ENCODE data around the gene C19orf47. TPM values are rescaled to one million over a fixed set of nuclear protein-coding genes. Genes with fewer than 3 reads are reported as not detected.

Gene C19orf47
- total RNA-seq, 1 experiment from 2014 or later: 33.7 TPM

DNA sequence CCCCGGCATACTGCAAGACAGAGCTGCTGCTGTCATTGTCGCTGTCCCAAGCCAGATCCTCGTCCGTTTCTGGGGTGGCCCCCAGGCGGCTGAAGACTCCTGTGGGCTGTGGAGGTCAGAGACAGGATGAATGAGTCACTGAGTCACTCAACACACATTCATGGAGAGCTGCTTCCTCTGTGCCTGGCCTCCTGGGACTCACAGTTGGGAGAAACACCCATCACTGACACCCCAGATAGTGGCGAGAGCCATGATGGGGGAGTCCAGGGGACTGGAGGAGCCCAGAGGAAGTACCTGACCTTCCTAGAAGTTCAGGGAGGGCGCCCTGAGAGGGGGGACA lies 26.0 kb downstream of the C19orf47 start:
- H3K27ac ChIP-seq: no peak overlapping the region
- peaks cover 85% of the 10 kb centered on the region for H3K36me3 ChIP-seq
- H3K4me3 ChIP-seq: no peak overlapping the region
- no peaks in the 10 kb centered on the region for H3K27me3 ChIP-seq
- DNase-seq: no peak
- H3K4me1 ChIP-seq: no peaks in the 10 kb centered on the region
- H3K9me3 ChIP-seq (replicated peaks): no peaks in the 10 kb centered on the region

- H3K9me3 ChIP-seq (replicated peaks): no peaks in the 10 kb centered on the region
- H3K4me3 ChIP-seq: no peak overlapping the region
- no peaks in the 10 kb centered on the region for H3K4me1 ChIP-seq
- no peak for DNase-seq
- H3K27me3 ChIP-seq: no peaks in the 10 kb centered on the region
- peaks cover 86% of the 10 kb centered on the region for H3K36me3 ChIP-seq
- H3K27ac ChIP-seq: no peak overlapping the region
Observed at GRCh38 chr19:40321566-40322270, 26.5 kb downstream of the C19orf47 start.

DNA sequence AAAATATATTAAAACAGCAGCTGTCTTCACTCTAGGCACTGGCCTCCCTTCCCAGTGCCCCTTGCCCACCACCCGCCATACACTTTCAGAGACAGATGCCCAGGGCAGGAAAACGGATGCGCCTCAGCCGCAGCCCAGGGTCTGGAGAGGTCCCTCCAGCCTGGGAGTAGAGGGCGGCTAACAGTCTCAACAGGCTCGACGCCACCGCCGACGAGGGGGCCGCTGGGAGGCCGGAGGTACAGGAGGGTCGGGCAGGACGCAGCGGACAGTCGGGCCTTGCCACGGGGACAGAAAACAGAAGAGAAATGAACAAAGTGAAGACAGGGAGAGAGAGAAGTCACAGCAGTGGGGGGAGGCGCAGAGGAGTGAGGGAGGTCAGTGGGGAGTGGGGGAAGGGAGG lies 27.1 kb downstream of the C19orf47 start:
- Histone ChIP-seq H3K27me3 (no peaks in the 10 kb centered on the region), H3K4me3 (no peak overlapping the region), H3K4me1 (no peaks in the 10 kb centered on the region), H3K27ac (no peak overlapping the region), H3K36me3 (peaks cover 84% of the 10 kb centered on the region), H3K9me3 (replicated peaks) (no peaks in the 10 kb centered on the region)
- no peak for DNase-seq

- Histone ChIP-seq H3K36me3 (peaks cover 78% of the 10 kb centered on the region), H3K4me1 (no peaks in the 10 kb centered on the region), H3K9me3 (replicated peaks) (no peaks in the 10 kb centered on the region), H3K4me3 (no peak overlapping the region), H3K27ac (no peak overlapping the region), H3K27me3 (no peaks in the 10 kb centered on the region)
- DNase-seq: no peak
Observed at GRCh38 chr19:40320558-40320935, 27.6 kb downstream of the C19orf47 start.

DNA sequence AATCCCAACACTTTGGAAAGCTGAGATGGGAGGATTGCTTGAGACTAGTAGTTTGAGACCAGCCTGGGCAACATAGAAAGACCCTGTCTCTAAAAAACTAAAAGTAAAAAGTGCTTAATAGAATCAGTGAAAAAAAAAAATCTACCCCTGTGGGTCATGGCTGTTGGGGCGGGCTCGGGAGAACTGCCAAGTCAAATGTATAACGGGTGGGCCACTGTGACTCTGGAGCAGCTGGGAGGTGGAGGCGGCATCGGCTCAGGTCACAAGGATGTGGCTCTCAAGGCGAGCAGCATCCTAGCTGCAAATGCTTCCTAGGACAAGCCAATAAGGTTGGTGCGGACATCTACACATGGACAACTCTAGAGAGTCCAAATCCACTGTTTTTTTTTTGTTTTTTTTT lies 30.9 kb downstream of the C19orf47 start:
- Histone ChIP-seq H3K27me3 (no peaks in the 10 kb centered on the region), H3K4me3 (no peak overlapping the region), H3K4me1 (no peaks in the 10 kb centered on the region), H3K9me3 (replicated peaks) (0 out of 2 replicates have a peak, but pooled peaks cover 4% of the 10 kb centered on the region), H3K36me3 (peaks cover 55% of the 10 kb centered on the region), H3K27ac (no peak overlapping the region)
- DNase-seq: no peak

GRCh38 chr19:40315812-40316470 lies 32.3 kb downstream of the C19orf47 start:
- H3K9me3 ChIP-seq (replicated peaks): 0 out of 2 replicates have a peak, but pooled peaks cover 4% of the 10 kb centered on the region
- no peaks in the 10 kb centered on the region for H3K27me3 ChIP-seq
- H3K36me3 ChIP-seq: peaks cover 41% of the 10 kb centered on the region
- H3K4me1 ChIP-seq: no peaks in the 10 kb centered on the region
- no peak overlapping the region for H3K27ac ChIP-seq
- H3K4me3 ChIP-seq: no peak overlapping the region
- no peak for DNase-seq

- Histone ChIP-seq H3K27me3 (no peaks in the 10 kb centered on the region), H3K4me1 (no peaks in the 10 kb centered on the region), H3K9me3 (replicated peaks) (0 out of 2 replicates have a peak, but pooled peaks cover 4% of the 10 kb centered on the region), H3K36me3 (peaks cover 30% of the 10 kb centered on the region), H3K4me3 (no peak overlapping the region), H3K27ac (no peak overlapping the region)
- no peak for DNase-seq
Observed at GRCh38 chr19:40314656-40315055, 33.5 kb downstream of the C19orf47 start.

GRCh38 chr19:40313229-40313983 lies 34.8 kb downstream of the C19orf47 start:
- H3K9me3 ChIP-seq (replicated peaks): 0 out of 2 replicates have a peak, but pooled peaks cover 4% of the 10 kb centered on the region
- no peaks in the 10 kb centered on the region for H3K4me1 ChIP-seq
- peaks cover 23% of the 10 kb centered on the region for H3K36me3 ChIP-seq
- DNase-seq: no peak
- no peaks in the 10 kb centered on the region for H3K27me3 ChIP-seq
- no peak overlapping the region for H3K4me3 ChIP-seq
- H3K27ac ChIP-seq: no peak overlapping the region

DNA sequence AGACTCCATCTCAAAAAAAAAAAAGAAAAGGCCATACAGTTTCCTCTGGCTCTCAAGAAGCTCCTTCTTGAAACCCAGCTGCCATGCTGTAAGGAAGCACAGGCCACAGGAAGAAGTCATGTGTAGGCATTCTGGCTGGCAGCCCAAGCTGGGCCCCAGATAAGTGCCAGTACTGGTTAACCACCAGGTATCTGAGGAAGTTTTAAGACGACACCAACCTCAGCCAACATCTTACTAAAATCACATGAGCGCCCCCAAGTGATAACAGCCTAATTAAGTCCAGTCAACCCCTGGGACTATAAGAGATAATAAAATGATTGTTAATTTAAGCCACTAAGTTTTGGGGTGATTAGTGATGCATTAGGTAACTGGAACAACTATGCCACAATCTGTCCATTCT lies 35.7 kb downstream of the C19orf47 start:
- Histone ChIP-seq H3K4me3 (no peak overlapping the region), H3K27ac (no peak overlapping the region), H3K36me3 (peaks cover 14% of the 10 kb centered on the region), H3K27me3 (no peaks in the 10 kb centered on the region), H3K9me3 (replicated peaks) (0 out of 2 replicates have a peak, but pooled peaks cover 4% of the 10 kb centered on the region), H3K4me1 (no peaks in the 10 kb centered on the region)
- no peak for DNase-seq

DNA sequence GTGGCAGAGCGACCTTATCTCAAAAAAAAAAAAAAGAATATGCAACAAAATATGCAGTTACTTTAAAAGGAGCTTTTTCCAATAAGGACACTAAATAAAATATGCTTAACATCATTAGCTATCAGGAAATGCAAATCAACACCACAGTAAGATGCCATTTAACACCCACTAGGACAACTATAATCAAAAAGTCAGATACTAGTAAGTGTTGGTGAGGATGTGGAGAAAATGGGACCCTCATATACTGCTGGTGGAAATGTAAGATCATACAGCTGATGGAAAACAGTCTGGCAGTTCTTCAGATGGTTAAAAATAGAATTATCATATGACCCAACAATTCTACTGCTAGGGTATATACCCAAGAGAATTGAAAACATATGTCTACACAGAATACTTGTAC lies 38.5 kb downstream of the C19orf47 start:
- no peak for DNase-seq
- no peaks in the 10 kb centered on the region for H3K4me1 ChIP-seq
- H3K36me3 ChIP-seq: peaks cover 6% of the 10 kb centered on the region
- H3K27me3 ChIP-seq: no peaks in the 10 kb centered on the region
- H3K9me3 ChIP-seq (replicated peaks): 0 out of 2 replicates have a peak, but pooled peaks cover under 1% of the 10 kb centered on the region
- H3K27ac ChIP-seq: no peak overlapping the region
- H3K4me3 ChIP-seq: no peak overlapping the region

GRCh38 chr19:40305403-40305802 lies 42.8 kb downstream of the C19orf47 start:
- H3K27me3 ChIP-seq: no peaks in the 10 kb centered on the region
- H3K36me3 ChIP-seq: no peaks in the 10 kb centered on the region
- no peak overlapping the region for H3K27ac ChIP-seq
- no peak overlapping the region for H3K4me3 ChIP-seq
- no peaks in the 10 kb centered on the region for H3K4me1 ChIP-seq
- DNase-seq: peak; percentile 85 to 95
- H3K9me3 ChIP-seq (replicated peaks): no peaks in the 10 kb centered on the region

- H3K27ac ChIP-seq: no peak overlapping the region
- no peak for DNase-seq
Observed at GRCh38 chr19:40304306-40304705, 43.9 kb downstream of the C19orf47 start.

GRCh38 chr19:40303765-40304164 lies 44.4 kb downstream of the C19orf47 start:
- Histone ChIP-seq H3K9me3 (replicated peaks) (no peaks in the 10 kb centered on the region), H3K4me1 (no peaks in the 10 kb centered on the region), H3K4me3 (no peak overlapping the region), H3K36me3 (no peaks in the 10 kb centered on the region), H3K27me3 (no peaks in the 10 kb centered on the region), H3K27ac (no peak overlapping the region)
- DNase-seq: no peak

More at GRCh38 chr19:40304306-40304705, 43.9 kb downstream of the C19orf47 start:
- Histone ChIP-seq H3K9me3 (replicated peaks) (no peaks in the 10 kb centered on the region), H3K4me1 (no peaks in the 10 kb centered on the region), H3K27me3 (no peaks in the 10 kb centered on the region), H3K4me3 (no peak overlapping the region), H3K36me3 (no peaks in the 10 kb centered on the region)

DNA sequence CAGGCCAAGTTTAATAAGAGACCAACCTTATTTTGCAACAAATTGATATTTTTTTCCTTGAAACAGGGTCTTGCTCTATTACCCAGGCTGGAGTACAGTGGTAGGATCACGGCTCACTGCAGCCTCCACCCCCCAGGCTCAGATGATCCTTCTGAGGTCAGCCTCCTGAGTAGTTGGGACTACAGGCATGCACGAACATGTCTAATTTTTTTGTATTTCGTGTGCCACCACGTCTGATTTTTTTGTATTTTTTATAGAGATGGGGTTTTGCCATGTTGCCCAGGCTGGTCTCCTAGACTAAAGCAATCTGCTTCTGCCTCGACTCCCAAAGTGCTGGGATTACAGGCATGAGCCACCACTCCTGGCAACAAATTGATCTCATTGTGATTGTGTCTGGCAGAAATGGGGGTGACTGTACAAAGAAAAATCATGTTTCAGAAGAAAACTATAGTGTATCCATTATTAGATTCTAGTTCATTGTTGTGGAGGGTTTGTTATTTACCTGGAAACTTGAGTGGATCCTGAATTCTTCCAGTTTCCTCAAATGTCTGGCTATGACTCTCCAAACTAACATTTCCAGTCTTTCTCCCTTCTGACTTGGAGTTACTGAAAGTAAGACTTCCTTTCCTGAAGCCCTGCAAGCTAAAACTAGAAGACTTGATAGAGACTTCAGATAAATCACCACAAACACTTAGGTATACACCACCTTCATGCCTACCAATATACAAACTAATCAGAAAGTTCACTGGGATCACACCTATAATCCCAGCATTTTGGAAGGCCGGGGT lies 45.8 kb downstream of the C19orf47 start:
- H3K4me3 ChIP-seq: no peak overlapping the region
- H3K4me1 ChIP-seq: no peaks in the 10 kb centered on the region
- no peak for DNase-seq
- H3K9me3 ChIP-seq (replicated peaks): no peaks in the 10 kb centered on the region
- no peaks in the 10 kb centered on the region for H3K27me3 ChIP-seq
- H3K36me3 ChIP-seq: no peaks in the 10 kb centered on the region
- H3K27ac ChIP-seq: no peak overlapping the region
